ENCODE data around the gene FAM89B.

- no peak for TF ChIP-seq CTCF (IDR thresholded peaks at IDR 0.05)
- no peak; the same call in 1 of the 2 replicates for TF ChIP-seq POLR2AphosphoS5 (IDR thresholded peaks at IDR 0.05; ENCODE audit: low read depth, low read length)
Observed at GRCh38 chr11:65596520-65596919, 24.2 kb downstream of the FAM89B start.
